VCaP (cell line): ENCODE results near the gene C1orf94.
A peak's percentile ranks its signal among the peaks of the same experiment; 100 is the strongest.

ENCODE experiments used
- H3K27ac ChIP-seq: fragments of 450-650 bp; 2 replicates; pipeline ENCODE4 v1.5.1; 2017
- CTCF ChIP-seq: fragments of 450-650 bp; conservative IDR thresholded peaks from 2 replicates; pipeline ENCODE4 v1.5.1; 2017; ENCODE audit warnings: mild to moderate bottlenecking, moderate library complexity

C1orf94 gene

GRCh38 chr1:34153246-34153645, 23.5 kb upstream of the C1orf94 start:
- TF ChIP-seq CTCF = no peak
- no peak overlapping the region for H3K27ac ChIP-seq

GRCh38 chr1:34155860-34156259, 20.8 kb upstream of the C1orf94 start:
- TF ChIP-seq CTCF = no peak
- no peak overlapping the region for H3K27ac ChIP-seq

- no peak overlapping the region for H3K27ac ChIP-seq
- TF ChIP-seq CTCF = no peak
Measured at GRCh38 chr1:34156739-34157138, 20.0 kb upstream of the C1orf94 start.

- peak; percentile 90 for TF ChIP-seq CTCF
- no peak overlapping the region for H3K27ac ChIP-seq
Measured at GRCh38 chr1:34162852-34163766, 13.6 kb upstream of the C1orf94 start.

GRCh38 chr1:34163792-34164731, 12.6 kb upstream of the C1orf94 start:
- no peak for TF ChIP-seq CTCF
- no peak overlapping the region; the same call in 1 of the 2 replicates for H3K27ac ChIP-seq

GRCh38 chr1:34164771-34165391, 11.8 kb upstream of the C1orf94 start, which contains the start of gene CSMD2:
CSMD2 (minus strand) TSS chr1:34165230; CDS start chr1:34165097, 133 bp downstream.
- H3K27ac ChIP-seq = peak within 1 kb of the TSS; percentile 24; the same call in 1 of the 2 replicates
- no peak for TF ChIP-seq CTCF
